Measurements from ENCODE around the gene TRAP1.
A peak's percentile ranks its signal among the peaks of the same experiment; 100 is the strongest.

TRAP1 gene

GRCh38 chr16:3717235-3718018, at the start of gene TRAP1:
Gene TRAP1 (minus strand): TSS chr16:3717524. CDS start chr16:3717508, 16 bp downstream.
- peak; percentile 68 for DNase-seq

GRCh38 chr16:3766177-3766576, 48.9 kb upstream of the TRAP1 start:
- DNase-seq: no peak

- DNase-seq: no peak
Measured at GRCh38 chr16:3764409-3764808, 47.1 kb upstream of the TRAP1 start.

GRCh38 chr16:3762107-3762750, 44.9 kb upstream of the TRAP1 start:
- no peak for DNase-seq

GRCh38 chr16:3761375-3762106, 44.2 kb upstream of the TRAP1 start:
- DNase-seq: no peak

- DNase-seq: no peak
Measured at GRCh38 chr16:3760518-3760917, 43.2 kb upstream of the TRAP1 start.

GRCh38 chr16:3759736-3760135, 42.4 kb upstream of the TRAP1 start:
- no peak for DNase-seq

GRCh38 chr16:3756113-3756512, 38.8 kb upstream of the TRAP1 start:
- DNase-seq: no peak

GRCh38 chr16:3755249-3755648, 37.9 kb upstream of the TRAP1 start:
- DNase-seq: no peak

- DNase-seq: no peak
Measured at GRCh38 chr16:3754772-3755171, 37.4 kb upstream of the TRAP1 start.

GRCh38 chr16:3754081-3754703, 36.9 kb upstream of the TRAP1 start:
- DNase-seq: peak; percentile 17

- DNase-seq: no peak
Measured at GRCh38 chr16:3752984-3753383, 35.7 kb upstream of the TRAP1 start.

GRCh38 chr16:3751878-3752277, 34.6 kb upstream of the TRAP1 start:
- no peak for DNase-seq

- DNase-seq: no peak
Measured at GRCh38 chr16:3748307-3748706, 31.0 kb upstream of the TRAP1 start.

- no peak for DNase-seq
Measured at GRCh38 chr16:3745751-3746355, 28.5 kb upstream of the TRAP1 start.

- no peak for DNase-seq
Measured at GRCh38 chr16:3744018-3744417, 26.7 kb upstream of the TRAP1 start.

- DNase-seq: no peak
Measured at GRCh38 chr16:3740934-3741333, 23.6 kb upstream of the TRAP1 start.

GRCh38 chr16:3740186-3740585, 22.9 kb upstream of the TRAP1 start:
- no peak for DNase-seq

GRCh38 chr16:3739636-3740035, 22.3 kb upstream of the TRAP1 start:
- DNase-seq: no peak

- DNase-seq: no peak
Measured at GRCh38 chr16:3738541-3738940, 21.2 kb upstream of the TRAP1 start.

GRCh38 chr16:3738128-3738527, 20.8 kb upstream of the TRAP1 start:
- DNase-seq: no peak

- DNase-seq: no peak
Measured at GRCh38 chr16:3737181-3737580, 19.9 kb upstream of the TRAP1 start.

GRCh38 chr16:3736116-3736515, 18.8 kb upstream of the TRAP1 start:
- DNase-seq: no peak

Measured in NCI-H226 (cell line).